ENCODE data around the gene CABLES1.
"Not testable (repeated sequence)": the region's sequence is repeated elsewhere in the genome, so short reads cannot be mapped to it uniquely, and the experiment has no call there.

The CABLES1 gene

DNA sequence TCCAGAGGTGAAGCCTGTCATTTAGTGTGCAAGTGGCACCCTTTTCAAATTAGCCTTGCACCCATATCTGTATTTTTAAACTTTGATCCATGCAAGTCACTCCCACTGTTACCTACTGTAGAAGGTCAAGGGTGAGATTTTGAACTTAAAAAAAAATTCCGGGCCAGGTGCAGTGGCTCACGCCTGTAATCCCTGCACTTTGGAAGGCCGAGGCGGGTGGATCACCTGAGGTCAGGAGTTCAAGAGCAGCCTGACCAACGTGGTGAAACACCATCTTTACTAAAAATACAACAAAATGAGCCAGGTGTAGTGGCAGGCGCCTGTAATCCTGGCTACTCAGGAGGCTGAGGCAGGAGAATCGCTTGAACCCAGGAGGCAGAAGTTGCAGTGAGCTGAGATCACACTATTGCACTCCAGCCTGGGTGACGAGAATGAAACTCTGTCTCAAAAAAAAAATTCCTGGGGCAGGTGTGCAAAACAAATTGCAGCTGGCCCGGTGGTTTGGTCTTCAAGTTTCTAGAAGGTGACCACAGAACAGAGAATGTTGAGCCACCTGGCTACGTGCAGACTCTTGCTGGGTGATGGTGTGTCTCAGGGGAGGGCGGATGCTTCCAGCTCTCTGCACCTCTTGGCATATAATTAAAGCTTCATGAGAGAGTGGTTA, 106.7 kb downstream of the CABLES1 start:
- not testable (repeated sequence) for DNase-seq (ENCODE audit: low read depth in 2 of 2)

DNA sequence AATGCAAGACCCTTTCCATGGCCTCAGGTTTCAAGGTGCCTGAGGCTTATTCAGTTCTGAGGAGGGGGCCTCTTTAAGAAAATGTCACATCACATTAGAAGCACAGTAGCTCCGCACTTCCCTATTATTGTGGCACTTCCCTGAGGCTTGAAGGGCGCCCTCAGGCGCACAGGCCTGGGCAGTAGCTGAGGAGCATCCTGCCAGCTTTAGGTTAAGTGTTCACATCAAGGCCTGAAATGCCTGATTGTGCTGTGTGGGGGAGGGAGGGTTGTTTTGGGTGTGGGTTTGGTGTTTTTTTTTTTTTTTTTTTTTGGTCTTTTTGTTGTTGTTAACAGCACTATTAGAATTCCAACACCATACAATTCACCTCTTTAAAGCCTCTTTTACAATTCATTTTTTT, 107.9 kb downstream of the CABLES1 start:
- DNase-seq (ENCODE audit: low read depth in 2 of 2) = no peak

DNA sequence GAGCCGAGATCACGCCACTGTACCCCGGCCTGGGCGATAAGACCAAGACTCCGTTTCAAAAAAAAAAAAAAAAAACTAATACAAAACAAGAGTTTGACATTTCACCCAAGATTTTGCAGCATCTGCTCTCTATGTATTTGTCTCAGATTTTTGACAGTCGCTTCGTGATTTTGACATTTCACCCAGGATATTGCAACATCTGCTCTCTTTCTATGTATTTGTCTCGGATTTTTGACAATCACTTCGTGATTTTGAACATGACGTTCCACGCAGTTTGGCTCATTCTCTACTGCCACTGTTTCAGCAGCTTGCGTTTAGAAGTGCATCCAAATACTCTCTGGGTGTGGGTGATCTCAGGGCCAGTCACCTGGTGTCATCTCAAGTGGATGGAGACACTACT, 108.5 kb downstream of the CABLES1 start:
- no peak for DNase-seq (ENCODE audit: low read depth in 2 of 2)

DNA sequence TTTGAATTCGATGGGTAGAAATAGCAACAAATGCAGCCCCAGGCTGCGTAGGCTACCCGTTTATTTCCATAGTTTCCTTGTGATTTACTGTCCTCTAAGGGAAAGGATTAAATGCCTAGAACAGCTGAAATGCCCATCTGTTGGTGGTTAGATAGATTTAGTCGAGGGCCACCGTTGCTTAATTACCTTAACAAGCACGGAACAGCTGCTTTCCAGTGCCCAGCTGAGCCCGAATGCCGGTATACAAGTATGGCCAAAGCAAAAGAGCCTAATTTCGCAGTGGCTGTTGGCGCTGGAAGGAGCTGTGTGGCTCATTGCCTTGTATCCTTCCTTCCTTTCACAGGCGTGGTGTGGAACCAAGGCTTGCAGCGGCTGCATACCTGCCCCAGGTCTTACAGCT, 109.1 kb downstream of the CABLES1 start:
- DNase-seq (ENCODE audit: low read depth in 2 of 2) = no peak

DNA sequence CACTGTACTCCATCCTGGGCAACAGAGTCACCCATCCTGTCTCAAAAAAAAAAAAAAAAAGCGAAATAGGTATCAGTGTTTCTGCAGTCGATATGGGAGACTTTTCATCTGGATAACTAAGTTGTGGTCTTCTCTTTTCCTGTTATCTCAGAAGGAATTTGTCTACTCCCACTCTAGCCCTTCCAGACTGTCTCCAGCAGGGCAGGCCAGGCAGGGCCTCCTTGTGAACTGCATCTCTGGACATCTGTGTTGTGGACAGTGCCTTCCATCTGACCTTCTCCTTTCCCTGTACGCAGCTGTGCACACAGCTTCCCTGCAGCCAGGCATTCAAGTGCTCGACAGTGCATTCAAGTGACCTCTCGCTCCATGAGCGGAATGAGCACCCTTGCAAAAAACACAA, 110.2 kb downstream of the CABLES1 start:
- DNase-seq (ENCODE audit: low read depth in 2 of 2) = no peak

DNA sequence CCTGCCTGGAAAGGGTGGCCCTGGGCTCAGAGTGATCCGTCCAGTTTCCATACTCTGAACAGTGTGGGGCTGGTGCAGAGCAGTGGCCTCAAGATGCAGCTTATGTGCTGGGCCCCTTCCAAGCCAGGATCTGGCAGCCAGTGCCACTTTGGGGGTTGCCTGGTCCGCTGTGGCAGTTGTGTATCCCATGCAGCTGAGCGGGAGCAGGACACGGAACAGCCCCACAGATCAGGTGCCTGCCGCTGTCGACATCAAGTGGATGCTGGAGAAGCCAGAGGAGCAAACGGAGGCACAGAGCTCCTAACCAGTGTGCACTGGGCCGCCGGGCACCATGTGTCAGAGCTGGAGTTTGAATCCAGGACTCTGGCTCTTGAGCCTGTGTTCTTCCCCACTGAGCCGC, 112.0 kb downstream of the CABLES1 start:
- DNase-seq (ENCODE audit: low read depth in 2 of 2) = no peak

DNA sequence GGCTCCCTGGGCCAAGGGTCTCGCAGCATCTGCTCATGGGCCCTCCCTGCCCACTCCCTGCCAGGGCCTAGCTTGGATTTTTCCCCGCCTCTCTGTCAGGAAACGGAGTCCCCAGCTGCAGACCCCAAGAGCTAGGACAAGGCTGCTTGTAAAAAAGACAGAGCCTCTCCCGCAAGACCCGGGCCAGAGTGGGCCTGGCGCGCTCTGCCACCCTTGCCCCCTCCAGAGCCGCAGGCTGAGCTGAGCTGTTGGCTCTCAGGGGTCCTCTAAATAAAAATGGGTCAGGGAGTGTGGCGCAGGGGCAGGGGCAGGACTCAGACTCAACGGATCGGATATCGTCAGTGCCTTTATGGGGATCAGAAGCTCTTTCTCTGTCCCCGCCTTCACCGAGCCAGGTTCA, 112.6 kb downstream of the CABLES1 start:
- no peak for DNase-seq (ENCODE audit: low read depth in 2 of 2)

DNA sequence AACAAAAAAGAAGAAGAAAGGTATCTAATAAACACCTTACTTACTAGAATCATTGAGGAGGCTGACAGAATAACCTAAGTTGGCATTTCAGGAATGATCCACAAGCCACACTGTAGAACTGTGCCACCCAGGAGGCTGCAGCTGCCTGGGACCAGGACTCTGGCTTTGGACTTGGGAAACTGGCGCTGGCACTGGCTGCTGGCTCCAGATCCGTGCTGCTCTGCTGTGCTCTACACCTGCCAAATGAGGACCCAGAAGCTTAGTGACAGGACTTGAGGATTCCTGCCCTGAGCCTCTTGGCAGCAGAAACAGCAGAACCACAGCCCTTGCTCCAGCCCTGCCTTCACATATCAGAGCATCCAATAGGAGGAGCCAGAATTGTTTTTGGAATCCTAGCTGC, 113.5 kb downstream of the CABLES1 start:
- no peak for DNase-seq (ENCODE audit: low read depth in 2 of 2)

DNA sequence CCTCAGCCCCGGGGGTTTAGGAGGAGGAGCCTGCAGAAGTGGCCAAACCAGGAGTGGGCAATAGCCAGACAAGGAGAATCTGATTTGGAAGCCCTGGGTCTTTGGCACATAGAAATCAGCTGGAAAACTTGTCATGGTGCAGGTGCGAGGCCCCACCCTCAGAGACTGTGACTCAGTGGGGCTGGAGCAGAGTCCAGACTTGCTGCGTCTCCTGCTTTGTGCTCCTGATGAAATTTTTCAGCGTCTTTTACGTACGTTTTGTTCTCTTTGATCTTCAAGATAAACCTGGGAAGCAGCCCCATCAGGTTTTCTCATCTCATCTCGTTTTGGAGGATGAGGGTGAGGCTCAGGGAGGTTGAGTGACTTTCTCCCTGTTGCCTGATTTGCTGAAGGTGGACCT, 114.1 kb downstream of the CABLES1 start:
- DNase-seq (ENCODE audit: low read depth in 2 of 2) = no peak

DNA sequence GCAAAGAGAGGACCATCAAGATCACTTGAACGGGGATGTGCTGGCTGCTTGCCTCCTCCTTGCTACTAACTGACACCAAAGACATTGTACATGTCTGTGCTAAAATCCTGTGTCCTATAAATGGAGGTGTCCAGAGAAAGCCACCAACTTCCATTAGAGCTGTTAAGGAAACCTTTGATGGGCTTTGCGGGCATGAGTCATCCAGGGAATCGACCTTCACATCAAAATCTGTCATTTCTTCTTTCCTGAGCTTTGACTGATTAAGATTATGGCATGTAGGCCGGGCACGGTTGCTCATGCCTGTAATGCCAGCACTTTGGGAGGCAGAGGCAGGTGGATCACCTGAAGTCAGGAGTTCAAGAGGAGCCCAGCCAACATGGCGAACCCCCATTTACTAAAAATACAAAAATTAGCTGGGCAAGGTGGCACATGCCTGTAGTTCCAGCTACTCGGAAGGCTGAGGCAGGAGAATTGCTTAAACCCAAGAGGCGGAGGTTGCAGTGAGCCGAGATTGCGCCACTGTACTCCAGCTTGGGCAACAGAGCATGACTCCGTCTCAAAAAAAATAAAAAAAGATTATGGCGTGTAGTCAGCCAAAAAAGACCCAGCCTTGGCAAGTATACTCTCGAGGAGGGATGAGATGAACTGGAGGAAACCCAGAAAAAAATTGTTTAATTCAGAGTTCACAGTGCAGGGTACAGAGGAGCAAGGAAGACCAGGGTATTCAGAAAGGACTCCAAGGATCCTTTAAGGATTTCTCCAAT, 115.8 kb downstream of the CABLES1 start:
- DNase-seq (ENCODE audit: low read depth in 2 of 2) = no peak

DNA sequence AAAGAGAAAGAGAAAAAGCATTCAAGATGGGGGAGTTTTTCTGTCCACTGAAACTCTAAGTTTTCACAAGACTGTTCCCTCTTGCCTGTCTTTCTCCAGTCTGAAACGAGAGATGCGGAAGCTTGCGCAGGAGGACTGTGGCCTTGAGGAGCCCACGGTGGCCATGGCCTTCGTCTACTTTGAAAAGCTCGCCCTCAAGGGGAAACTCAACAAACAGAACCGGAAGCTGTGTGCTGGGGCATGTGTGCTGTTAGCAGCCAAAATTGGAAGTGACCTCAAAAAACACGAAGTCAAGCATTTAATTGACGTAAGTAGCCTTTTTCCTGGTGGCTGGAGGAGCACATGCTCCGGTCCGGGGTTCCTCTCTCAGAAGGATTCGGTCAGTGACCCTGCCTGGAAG, 118.3 kb downstream of the CABLES1 start:
- no peak for DNase-seq (ENCODE audit: low read depth in 2 of 2)

DNA sequence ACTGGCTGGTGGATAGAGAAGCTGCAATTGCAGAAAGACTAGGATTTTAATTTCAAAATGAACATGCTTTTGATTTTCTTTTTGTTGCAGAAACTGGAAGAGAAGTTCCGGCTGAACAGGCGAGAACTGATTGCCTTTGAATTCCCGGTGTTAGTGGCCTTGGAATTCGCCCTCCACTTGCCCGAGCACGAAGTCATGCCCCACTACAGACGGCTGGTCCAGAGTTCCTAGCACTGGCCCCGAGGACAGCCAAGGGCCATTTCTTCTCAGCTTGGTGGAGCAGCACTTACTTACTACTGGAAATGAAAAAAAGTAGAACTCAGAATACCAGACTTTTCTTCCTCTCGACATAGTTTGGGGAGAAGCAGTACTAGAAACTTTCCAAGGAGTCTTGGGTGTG, 121.9 kb downstream of the CABLES1 start:
- no peak for DNase-seq (ENCODE audit: low read depth in 2 of 2)

DNA sequence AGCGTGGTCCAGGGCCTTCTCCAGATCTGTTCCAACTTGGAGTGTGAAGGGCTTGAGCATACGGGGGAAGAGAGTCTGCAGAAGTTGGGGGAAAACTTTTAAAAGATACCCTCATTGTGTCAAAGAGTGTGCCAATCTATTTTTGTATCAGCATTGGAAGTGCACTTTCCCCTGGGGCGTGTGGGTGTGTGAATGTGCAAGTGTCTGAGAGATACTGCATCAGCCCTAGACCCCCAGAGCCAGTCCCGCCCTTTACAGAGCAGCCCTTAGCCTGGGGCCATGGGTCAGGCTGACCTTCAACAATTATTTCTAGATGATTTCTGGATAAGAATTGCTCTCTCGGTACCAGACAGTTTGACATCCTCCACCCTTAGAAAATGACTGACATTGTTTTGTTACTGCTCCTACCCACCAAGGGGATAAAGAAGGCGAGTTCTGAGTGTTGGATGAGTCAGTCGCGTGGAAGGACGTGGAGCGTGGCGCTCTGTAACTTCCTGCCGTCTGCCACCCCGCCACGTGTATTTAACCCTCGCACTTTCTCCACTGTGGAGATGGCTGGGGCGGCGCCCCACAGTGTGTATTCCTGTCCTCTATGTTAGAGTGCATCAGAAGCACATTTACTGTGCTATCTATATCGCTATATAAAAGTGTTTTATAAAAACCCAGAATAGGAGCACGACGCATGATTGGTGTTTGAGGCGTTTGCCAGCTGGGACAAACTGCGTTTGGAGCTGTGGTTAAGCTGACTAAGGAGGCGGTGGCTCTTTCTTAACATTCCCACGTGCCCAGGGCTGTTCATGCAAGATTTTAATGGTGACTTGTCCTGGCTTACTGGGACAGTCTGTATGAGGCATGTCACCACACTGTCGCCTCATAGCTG, 122.6 kb downstream of the CABLES1 start:
- no peak for DNase-seq (ENCODE audit: low read depth in 2 of 2)

DNA sequence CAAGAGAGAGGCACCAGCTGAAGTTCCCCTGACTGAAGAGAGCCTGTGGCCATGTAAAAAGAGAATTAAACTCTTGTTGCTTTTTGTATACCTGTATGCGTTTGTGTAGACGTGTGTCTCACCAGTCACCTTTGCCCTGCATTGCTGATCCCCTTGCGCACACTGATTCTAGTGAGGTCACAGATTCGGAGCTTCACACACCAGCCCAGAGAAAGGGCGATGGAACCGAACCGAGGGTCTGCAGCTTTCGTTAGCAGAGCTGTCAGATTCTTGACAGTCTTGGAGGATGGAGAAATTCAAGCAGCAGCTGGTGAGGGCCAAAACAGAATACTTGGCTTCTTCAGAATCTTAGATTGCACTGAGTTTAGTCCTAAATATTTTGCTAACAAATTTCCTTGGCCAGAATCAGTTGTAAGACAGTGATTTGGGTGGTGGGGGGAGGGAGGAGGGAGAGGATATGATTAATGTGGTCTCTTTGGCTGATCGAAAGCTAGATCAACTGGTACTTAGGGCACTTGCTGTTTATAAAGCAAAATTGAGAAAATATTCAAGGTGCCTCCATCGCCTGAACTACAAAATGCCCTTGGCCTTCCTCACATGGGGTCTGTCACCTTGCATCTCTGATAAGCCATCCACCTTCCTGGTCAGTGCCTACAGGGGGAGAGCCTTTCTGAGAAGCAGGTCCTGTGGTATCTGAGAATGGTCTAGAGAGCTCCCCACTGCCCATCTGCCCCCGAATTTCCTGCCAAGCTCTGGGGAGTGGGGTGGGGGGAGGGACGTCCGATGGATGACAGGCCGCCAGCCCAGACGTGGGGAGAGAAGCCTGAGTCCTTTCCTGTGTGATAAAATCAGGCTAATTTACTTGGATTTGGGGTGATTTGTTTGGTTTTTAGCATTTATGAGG, 123.5 kb downstream of the CABLES1 start:
- no peak for DNase-seq (ENCODE audit: low read depth in 2 of 2)

DNA sequence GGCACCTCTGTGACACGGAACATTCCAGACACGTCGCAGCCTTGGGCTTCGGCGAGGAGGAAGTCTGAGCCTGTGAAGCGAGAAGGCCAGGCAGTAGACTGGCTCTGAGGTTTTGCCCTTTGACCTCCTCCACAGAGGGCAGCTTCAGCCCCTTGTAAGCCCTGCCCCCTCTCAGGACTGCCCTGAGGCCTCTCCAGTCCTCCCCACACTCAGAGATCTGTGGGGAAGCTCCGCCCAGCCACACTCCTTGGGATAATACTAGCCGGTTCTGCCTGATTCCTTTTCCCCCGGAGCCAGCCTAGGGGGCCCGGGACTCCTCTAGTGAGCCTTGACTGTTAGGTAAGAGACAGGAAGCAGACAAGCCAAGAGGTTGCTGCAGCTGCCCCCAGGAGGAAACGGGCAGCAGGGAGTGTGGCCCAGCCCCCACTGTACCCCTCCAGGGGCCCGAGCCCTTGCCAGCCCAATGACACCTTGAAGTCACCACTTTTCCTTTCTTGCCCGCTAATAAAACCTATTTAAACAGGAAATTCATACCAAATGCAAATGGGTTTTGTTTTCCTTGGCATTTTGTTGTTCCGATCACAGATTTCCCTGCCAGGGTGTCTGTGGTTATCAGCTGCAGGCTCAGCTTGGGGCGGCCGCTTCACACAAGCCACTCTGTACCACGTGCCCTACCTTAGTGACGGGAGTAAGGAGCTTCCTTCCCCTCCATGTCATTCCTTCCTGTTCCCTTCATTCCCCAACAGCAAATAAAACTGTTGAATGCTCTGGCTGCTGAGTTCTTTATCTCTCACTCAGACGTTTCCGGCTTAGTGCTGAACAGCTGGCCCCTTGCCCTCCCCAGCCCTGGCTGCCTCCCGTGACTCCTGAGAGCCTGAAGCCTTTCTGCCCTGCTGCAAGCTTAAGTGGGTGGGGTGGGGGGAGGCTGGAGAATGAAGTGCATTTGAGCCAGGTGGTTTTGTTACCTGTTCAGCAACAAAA, 124.7 kb downstream of the CABLES1 start:
- DNase-seq (ENCODE audit: low read depth in 2 of 2) = no peak

DNA sequence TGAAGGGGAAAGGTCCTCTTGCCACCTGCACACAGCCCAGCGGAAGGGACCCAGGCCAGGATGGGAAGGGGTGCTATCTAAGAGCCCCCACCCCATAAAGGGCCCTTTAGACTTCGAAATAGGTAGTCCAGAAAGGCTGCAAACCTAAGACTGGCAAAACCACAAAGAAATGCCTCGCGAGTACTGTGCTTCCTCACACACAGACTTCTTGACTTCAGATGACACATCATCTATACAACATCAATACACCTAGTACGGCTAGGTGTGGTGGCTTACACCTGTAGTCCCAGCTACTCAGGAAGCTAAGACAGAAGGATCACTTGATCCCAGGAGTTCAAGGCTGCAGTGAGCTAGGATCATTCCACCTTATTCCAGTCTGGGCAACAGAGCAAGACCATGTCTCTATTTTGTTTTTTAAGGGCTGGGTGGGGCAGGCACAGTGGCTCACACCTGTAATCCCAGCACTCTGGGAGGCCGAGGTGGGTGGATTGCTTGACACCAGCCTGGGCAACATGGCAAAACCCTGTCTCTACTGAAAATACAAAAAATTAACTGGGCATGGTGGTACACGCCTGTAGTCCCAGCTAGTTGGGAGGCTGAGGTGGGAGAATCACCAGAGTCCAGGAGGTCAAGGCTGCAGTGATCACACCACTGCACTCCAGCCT, 125.8 kb downstream of the CABLES1 start:
- DNase-seq (ENCODE audit: low read depth in 2 of 2) = no peak

DNA sequence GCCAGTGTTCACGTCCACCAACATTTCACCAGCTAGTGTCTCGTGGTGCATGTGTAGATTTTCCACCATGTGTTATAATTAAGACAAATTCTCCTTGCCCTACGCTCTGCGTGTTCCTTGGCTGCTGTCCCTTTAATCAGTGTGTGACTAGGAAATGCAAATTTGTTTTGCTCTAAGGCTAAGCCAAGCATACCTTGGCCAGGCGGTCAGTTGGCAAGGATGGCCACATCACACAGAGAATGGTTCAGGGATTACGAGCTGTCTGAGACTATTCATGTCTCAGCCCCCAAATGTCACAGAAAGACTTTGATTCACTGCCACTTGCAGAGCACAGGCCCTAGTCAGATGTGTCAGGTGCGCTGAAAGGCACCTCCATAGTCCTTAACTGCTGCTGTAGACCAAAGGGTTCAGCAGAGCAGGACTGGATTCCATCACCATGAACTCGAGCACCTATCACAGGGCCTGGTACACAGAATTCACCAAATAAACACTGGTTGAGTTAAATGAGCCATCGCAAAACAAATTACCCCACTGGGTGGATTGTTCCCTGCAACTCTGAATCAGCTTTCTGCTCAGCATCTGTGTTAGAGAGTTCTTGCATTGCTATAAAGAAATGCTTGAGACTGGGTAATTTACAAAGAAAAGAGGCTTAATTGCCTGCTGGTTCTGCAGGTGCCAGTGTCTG, 128.4 kb downstream of the CABLES1 start:
- DNase-seq (ENCODE audit: low read depth in 2 of 2) = no peak

DNA sequence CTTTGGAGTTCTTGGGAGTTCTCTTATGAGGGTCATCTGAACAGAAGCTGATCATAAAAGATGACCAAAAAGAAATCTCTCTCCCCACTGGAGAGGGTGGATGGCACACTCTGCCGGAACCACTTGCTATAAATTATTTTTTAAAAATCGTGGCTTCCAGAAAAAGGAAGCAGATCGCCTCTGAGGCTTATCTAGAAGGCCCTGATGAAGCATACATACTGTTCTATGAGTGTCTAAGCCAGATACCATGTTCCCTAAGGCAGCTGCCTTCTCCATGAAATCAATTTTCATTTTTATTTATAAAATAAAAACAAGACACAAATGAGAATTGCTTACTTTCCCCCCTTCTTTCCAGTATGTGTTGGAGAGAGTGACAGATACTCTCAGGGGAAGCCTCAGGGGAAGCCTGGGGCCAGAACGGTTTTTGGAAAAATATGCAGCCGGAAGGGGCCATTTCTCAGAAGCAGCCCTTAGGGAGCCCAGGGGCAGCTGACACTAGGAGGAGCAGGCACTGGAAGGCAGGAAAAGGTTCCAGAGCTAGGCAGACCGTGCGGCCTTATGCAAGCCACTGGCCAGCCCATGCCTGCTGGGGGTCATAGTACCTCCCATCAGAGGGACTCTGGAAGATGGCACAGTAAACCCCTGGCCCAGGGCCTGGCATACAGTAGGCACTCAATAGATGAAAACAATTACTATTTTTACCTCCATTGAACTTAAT, 130.6 kb downstream of the CABLES1 start:
- no peak for DNase-seq (ENCODE audit: low read depth in 2 of 2)

Measured in activated CD8-positive, alpha-beta memory T cell treated with anti-CD3 and anti-CD28 coated beads for 4 hours (primary cell).